NB4 (cell line): ENCODE measurements around the gene NAT10.

Experiments
- CTCF ChIP-seq: IDR thresholded peaks from one replicate; pipeline ENCODE4 v1.5.1; 2012; ENCODE audit warnings: low read depth, low read length
- POLR2A ChIP-seq: IDR thresholded peaks from 2 replicates; pipeline ENCODE4 v1.6.1; 2011; ENCODE audit warnings: mild to moderate bottlenecking; ENCODE audit not compliant: insufficient read length; ENCODE audit errors: extremely low read depth

- TF ChIP-seq CTCF (no peak), POLR2A (no peak)
Observed at GRCh38 chr11:34181856-34182405, 76.5 kb downstream of the NAT10 start.
